GM12878 (cell line): ENCODE results near the gene SENP1. TPM values are rescaled to one million over a fixed set of nuclear protein-coding genes. Genes with fewer than 3 reads are reported as not detected.

Experiments used
- ATAC-seq: fragments of 200-7000 bp; cut with Tn5 transposase; 3 replicates; pipeline ENCODE4 v1.9.1; 2020; ENCODE audit warnings: mild to moderate bottlenecking, moderate library complexity
- BruUV-seq: library from RNA; stranded (reverse); fragments of 400-500 nt; replicated peaks from 2 replicates; lab custom pipeline; 2021; lab: Mats Ljungman, UMichigan
- CTCF ChIA-PET: fragments of 300-600 bp; sonication (Branson Sonifier 250); formaldehyde crosslinking; extraction: SDS; loops from one replicate; lab custom pipeline; 2021; ENCODE audit warnings: inconsistent platforms; lab: Yijun Ruan, JAX
- POLR2A ChIA-PET: fragments of 350-600 bp; formaldehyde crosslinking; extraction: SDS; loops from one replicate; lab custom pipeline; 2021; ENCODE audit warnings: inconsistent platforms; lab: Charles Lee
- RAD21 ChIA-PET: fragments of 300-600 bp; sonication (Branson Sonifier 250); formaldehyde crosslinking; loops from one replicate; lab custom pipeline; 2023; ENCODE audit warnings: antibody characterized with exemption; ENCODE audit not compliant: unreplicated experiment; lab: Charles Lee
- SMC1A ChIA-PET: fragments of 300-600 bp; sonication (Branson Sonifier 250); formaldehyde crosslinking; loops from one replicate; lab custom pipeline; 2023; ENCODE audit not compliant: unreplicated experiment, uncharacterized antibody; lab: Charles Lee
- DNase-seq: peaks from one replicate; pipeline ENCODE4 v3.0.0-alpha.2; 2011; ENCODE audit warnings: low read depth, low spot score
- FAIRE-seq: peaks from 3 replicates; lab custom pipeline; 2011; peaks lifted over from hg19 to GRCh38; lab: Jason Lieb, UNC
- H2AFZ ChIP-seq: 2 replicates; pipeline ENCODE4 v1.6.0; 2011; ENCODE audit warnings: low read depth, low read length, control low read depth; ENCODE audit not compliant: control insufficient read depth
- H3K27ac ChIP-seq: 2 replicates; pipeline ENCODE4 v1.5.1; 2011; ENCODE audit warnings: control low read depth; ENCODE audit not compliant: control insufficient read depth, insufficient read depth
- H3K27me3 ChIP-seq, 2 experiments: replicated peaks in 1 of 2; 2 replicates each; pipeline versions ENCODE4 v1.6.0 to v1.6.1; 2011; ENCODE audit warnings: low read length in 1 of 2; ENCODE audit not compliant: control insufficient read depth in 2 of 2, insufficient read depth in 2 of 2
- H3K36me3 ChIP-seq, 2 experiments: 2 replicates each; pipeline ENCODE4 v1.5.1; 2011; ENCODE audit warnings: low read length in 1 of 2; ENCODE audit not compliant: control insufficient read depth in 2 of 2, insufficient read depth in 2 of 2
- H3K4me1 ChIP-seq: 2 replicates; pipeline ENCODE4 v1.6.1; 2011; ENCODE audit warnings: mild to moderate bottlenecking, low read length, moderate library complexity, mixed read lengths; ENCODE audit not compliant: control insufficient read depth, insufficient read depth
- H3K4me2 ChIP-seq: 2 replicates; pipeline ENCODE4 v1.6.0; 2011; ENCODE audit warnings: control low read depth; ENCODE audit not compliant: control insufficient read depth, insufficient read depth
- H3K4me3 ChIP-seq: fragments of 200-600 bp; sonication (generic); 2 replicates; pipeline ENCODE4 v1.5.1; 2016
- H3K79me2 ChIP-seq: 2 replicates; pipeline ENCODE4 v1.6.0; 2011; ENCODE audit warnings: low read length; ENCODE audit not compliant: control insufficient read depth, insufficient read depth
- H3K9ac ChIP-seq: 2 replicates; pipeline ENCODE4 v1.8.0; 2011; ENCODE audit warnings: low read length, control low read depth, mixed read lengths; ENCODE audit not compliant: control insufficient read depth, insufficient read depth
- H3K9me3 ChIP-seq: replicated peaks from 3 replicates; pipeline ENCODE4 v1.5.1; 2011; ENCODE audit warnings: mild to moderate bottlenecking, low read length; ENCODE audit not compliant: control insufficient read depth, insufficient read depth
- H4K20me1 ChIP-seq: 2 replicates; pipeline ENCODE4 v1.6.0; 2011; ENCODE audit not compliant: control insufficient read depth, insufficient read depth
- CBFB ChIP-seq: IDR thresholded peaks from 2 replicates; pipeline ENCODE4 v1.6.1; 2016; ENCODE audit warnings: antibody characterized with exemption, low read depth
- EGR1 ChIP-seq, 2 experiments: IDR thresholded peaks; 1 replicate in 1 of 2; 2 replicates in 1 of 2; pipeline ENCODE4 v1.6.1; 2011 to 2012; ENCODE audit warnings: low read depth in 2 of 2, low read length in 2 of 2, borderline replicate concordance in 1 of 2, mild to moderate bottlenecking in 1 of 2, moderate library complexity in 1 of 2
- WGBS: methylation state at CpG from one replicate; pipeline ENCODE4 v1.1.6; 2016; ENCODE audit warnings: low lambda C conversion rate; ENCODE audit not compliant: insufficient replicate concordance, insufficient coverage; ENCODE audit errors: missing lambda C conversion rate; 5-methylcytosine and 5-hydroxymethylcytosine counted together
- in situ Hi-C: fragments of 300-500 bp; cut with MboI; formaldehyde crosslinking; loops from 9 replicates; pipeline ENCODE4 v1.14.3; 2018; ENCODE audit warnings: mixed read lengths
- intact Hi-C: fragments of 100-400 bp; cut with micrococcal nuclease; formaldehyde crosslinking; loops from one replicate; pipeline ENCODE4 v1.14.2; 2022; ENCODE audit not compliant: unreplicated experiment
- polyA plus RNA-seq, 11 experiments: library from polyadenylated mRNA; depleted of rRNA in 4 of 11; unstranded in 6 of 11; stranded (reverse) in 5 of 11; fragments of >200 nt; fragmentation: Nextera tagmentation in 4 of 11; fragmentation: Illumina TruSeq in 1 of 11; extraction: Ambion mirVana in 4 of 11; extraction: Trizol in 1 of 11; gene quantifications; 1 replicate in 1 of 11; 2 replicates in 10 of 11; pipeline versions ENCODE4 v1.2.1 to v1.2.3, GENCODE V29; 2011 to 2016; ENCODE audit warnings: inconsistent platforms in 2 of 11, missing spikeins in 2 of 11, low read depth in 1 of 11
- total RNA-seq, 4 experiments: library from RNA; depleted of rRNA in 3 of 4; stranded (reverse); fragments of >200 nt in 3 of 4; fragmentation: Illumina TruSeq in 1 of 4; extraction: Trizol in 1 of 4; gene quantifications; 2 replicates each; pipeline versions ENCODE4 v1.2.1 to v1.2.3, GENCODE V29; 2013 to 2021
- TF ChIP-seq, protein P1 (sequence below): IDR thresholded peaks from 2 replicates; pipeline ENCODE4 v1.6.1; 2011; ENCODE audit warnings: borderline replicate concordance, low read depth, mild to moderate bottlenecking, moderate library complexity, low read length; ENCODE audit not compliant: insufficient read depth, poor library complexity, severe bottlenecking

The SENP1 gene
- total and polyA plus RNA-seq, 10 of the 15 experiments (the other 5 are each of a cell fraction or from before 2014, with no cell fraction given): 8.1 to 52.4 (median 26.1) TPM

GRCh38 chr12:48027183-48028002 lies 78.5 kb downstream of the SENP1 start:
- FAIRE-seq: no peak
- TF ChIP-seq EGR1 (IDR thresholded peaks at IDR 0.05; ENCODE audit: borderline replicate concordance in 1 of 2, low read depth in 2 of 2, low read length in 2 of 2) (no peak), CBFB (no peak)
- TF ChIP-seq, protein P1, sequence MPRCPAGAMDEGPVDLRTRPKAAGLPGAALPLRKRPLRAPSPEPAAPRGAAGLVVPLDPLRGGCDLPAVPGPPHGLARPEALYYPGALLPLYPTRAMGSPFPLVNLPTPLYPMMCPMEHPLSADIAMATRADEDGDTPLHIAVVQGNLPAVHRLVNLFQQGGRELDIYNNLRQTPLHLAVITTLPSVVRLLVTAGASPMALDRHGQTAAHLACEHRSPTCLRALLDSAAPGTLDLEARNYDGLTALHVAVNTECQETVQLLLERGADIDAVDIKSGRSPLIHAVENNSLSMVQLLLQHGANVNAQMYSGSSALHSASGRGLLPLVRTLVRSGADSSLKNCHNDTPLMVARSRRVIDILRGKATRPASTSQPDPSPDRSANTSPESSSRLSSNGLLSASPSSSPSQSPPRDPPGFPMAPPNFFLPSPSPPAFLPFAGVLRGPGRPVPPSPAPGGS: no peak
- in situ Hi-C loops: no loop called here
- intact Hi-C loops: no loop called here
- 40% methylated on average over 18 of the region's 18 CpGs for WGBS
- Histone ChIP-seq H3K4me3 (no peak overlapping the region), H3K4me1 (no peaks in the 10 kb centered on the region), H4K20me1 (no peaks in the 10 kb centered on the region; the same call in 1 of the 2 replicates), H3K79me2 (no peaks in the 10 kb centered on the region), H3K27ac (no peak overlapping the region), H3K9ac (no peak overlapping the region), H3K27me3 (peaks cover 2% of the 10 kb centered on the region in 2 experiments; a peak in 2 of 4 replicates), H3K4me2 (no peak overlapping the region), H3K36me3 (no peaks in the 10 kb centered on the region), H2AFZ (no peak overlapping the region), H3K9me3 (no peaks in the 10 kb centered on the region)
- no peak for ATAC-seq
- ChIA-PET POLR2A (no interaction called here), CTCF (no interaction called here), RAD21 (no interaction called here), SMC1A (no interaction called here)
- BruUV-seq: no TSS peak
- DNase-seq: no peak
